HTERT RPE-1 (cell line): ENCODE data around the gene CTBP2.

ENCODE experiments used
- in situ Hi-C: fragments of 300-500 bp; cut with MboI; formaldehyde crosslinking; loops from 4 replicates; pipeline ENCODE4 v1.14.3; 2020; ENCODE audit warnings: low sequenced_read_pairs

Gene CTBP2

GRCh38 chr10:125049216-125049881 is 111.0 kb downstream of the CTBP2 start:
- in situ Hi-C loops, result no loop called here

GRCh38 chr10:125048094-125048864 is 112.1 kb downstream of the CTBP2 start:
- in situ Hi-C loops, result no loop called here

GRCh38 chr10:125043841-125044658 is 116.3 kb downstream of the CTBP2 start:
- in situ Hi-C loops, result no loop called here

- in situ Hi-C loops, result no loop called here
Measured at GRCh38 chr10:125041856-125042506, 118.4 kb downstream of the CTBP2 start.

GRCh38 chr10:125039354-125039769 is 121.0 kb downstream of the CTBP2 start:
- in situ Hi-C loops, result no loop called here

GRCh38 chr10:125038637-125039036 is 121.7 kb downstream of the CTBP2 start:
- in situ Hi-C loops, result no loop called here

- in situ Hi-C loops, result no loop called here
Measured at GRCh38 chr10:125037145-125037877, 123.1 kb downstream of the CTBP2 start.

GRCh38 chr10:125035588-125036295 is 124.6 kb downstream of the CTBP2 start:
- in situ Hi-C loops, result no loop called here

- in situ Hi-C loops, result no loop called here
Measured at GRCh38 chr10:125035136-125035535, 125.2 kb downstream of the CTBP2 start.

GRCh38 chr10:125034675-125035074 is 125.7 kb downstream of the CTBP2 start:
- in situ Hi-C loops, result no loop called here

GRCh38 chr10:125033146-125033924 is 127.0 kb downstream of the CTBP2 start:
- in situ Hi-C loops, result no loop called here

- in situ Hi-C loops, result no loop called here
Measured at GRCh38 chr10:125032474-125033020, 127.8 kb downstream of the CTBP2 start.

GRCh38 chr10:125030567-125031197 is 129.7 kb downstream of the CTBP2 start:
- in situ Hi-C loops, result no loop called here

GRCh38 chr10:125029584-125030242 is 130.7 kb downstream of the CTBP2 start:
- in situ Hi-C loops, result no loop called here

- in situ Hi-C loops, result no loop called here
Measured at GRCh38 chr10:125027871-125028869, 132.2 kb downstream of the CTBP2 start.

- in situ Hi-C loops, result no loop called here
Measured at GRCh38 chr10:125026974-125027735, 133.2 kb downstream of the CTBP2 start.
